ENCODE measurements around the gene RPUSD2. TPM values are rescaled to one million over a fixed set of nuclear protein-coding genes. Genes with fewer than 3 reads are reported as not detected.
A peak's percentile ranks its signal among the peaks of the same experiment; 100 is the strongest.

Gene RPUSD2
- polyA plus RNA-seq, 1 donor (not counting 4 experiments of a cell fraction or from before 2014, with no cell fraction given): 8.0 TPM

GRCh38 chr15:40545457-40545856 is 23.6 kb upstream of the RPUSD2 start:
- dilution Hi-C loops (cut with MboI; ENCODE audit: extremely low pct_ligation_motif_present, low sequenced_read_pairs): no loop called here
- Histone ChIP-seq H3K4me1 (ENCODE audit: control insufficient read depth, extremely low read depth, insufficient read depth, low read length) (no peaks in the 10 kb centered on the region), H4K20me1 (ENCODE audit: control insufficient read depth, extremely low read depth, insufficient read depth, low read length) (no peaks in the 10 kb centered on the region), H2AFZ (ENCODE audit: control insufficient read depth, low read length) (no peak overlapping the region), H3K79me2 (ENCODE audit: control insufficient read depth, insufficient read depth, low read length) (no peaks in the 10 kb centered on the region), H3K9me1 (ENCODE audit: control insufficient read depth, extremely low read depth, insufficient read depth, low read length) (peaks cover 2% of the 10 kb centered on the region), H3K4me2 (ENCODE audit: control insufficient read depth, extremely low read depth, insufficient read depth, low read depth, low read length) (no peak overlapping the region), H3K36me3 (ENCODE audit: control insufficient read depth in 2 of 2, extremely low read depth in 1 of 2, insufficient read depth in 2 of 2, low read length in 2 of 2) (peaks cover 2 to 5% of the 10 kb centered on the region in 2 experiments), H3K9ac (ENCODE audit: control insufficient read depth, extremely low read depth, insufficient read depth, low read length) (no peak overlapping the region), H3K9me3 (ENCODE audit: control insufficient read depth, low read depth, low read length) (no peaks in the 10 kb centered on the region), H3K27ac (ENCODE audit: control insufficient read depth, insufficient read depth, low read length) (no peak overlapping the region), H3K4me3 (ENCODE audit: control insufficient read depth in 2 of 3, extremely low read depth in 1 of 3, insufficient read depth in 2 of 3, low read depth in 1 of 3, low read length in 3 of 3) (no peak overlapping the region), H3K27me3 (ENCODE audit: control insufficient read depth, extremely low read depth, insufficient read depth, low read length) (no peaks in the 10 kb centered on the region)
- TF ChIP-seq CTCF (optimal IDR thresholded peaks at IDR 0.05 in 1 of 3, IDR thresholded peaks at IDR 0.05 in 1 of 3, conservative IDR thresholded peaks at IDR 0.05 in 1 of 3; ENCODE audit: extremely low read depth in 1 of 3, insufficient read depth in 2 of 3, low read length in 3 of 3) (peak in 1 of 3 experiments; percentile 19), EZH2 (IDR thresholded peaks at IDR 0.05; ENCODE audit: low read length) (no peak)
- no peak for FAIRE-seq
- no peak for DNase-seq (ENCODE audit: low read depth, low spot score)

GRCh38 chr15:40548610-40549009 is 20.5 kb upstream of the RPUSD2 start:
- dilution Hi-C loops (cut with MboI; ENCODE audit: extremely low pct_ligation_motif_present, low sequenced_read_pairs): no loop called here
- H3K27me3 ChIP-seq (ENCODE audit: control insufficient read depth, extremely low read depth, insufficient read depth, low read length): no peaks in the 10 kb centered on the region
- no peaks in the 10 kb centered on the region for H3K4me1 ChIP-seq (ENCODE audit: control insufficient read depth, extremely low read depth, insufficient read depth, low read length)
- FAIRE-seq: no peak
- no peak overlapping the region for H3K9ac ChIP-seq (ENCODE audit: control insufficient read depth, extremely low read depth, insufficient read depth, low read length)
- peaks cover 4 to 5% of the 10 kb centered on the region in 2 experiments for H3K36me3 ChIP-seq (ENCODE audit: control insufficient read depth in 2 of 2, extremely low read depth in 1 of 2, insufficient read depth in 2 of 2, low read length in 2 of 2)
- no peak overlapping the region for H2AFZ ChIP-seq (ENCODE audit: control insufficient read depth, low read length)
- TF ChIP-seq EZH2 (IDR thresholded peaks at IDR 0.05; ENCODE audit: low read length) (no peak), CTCF (optimal IDR thresholded peaks at IDR 0.05 in 1 of 3, IDR thresholded peaks at IDR 0.05 in 1 of 3, conservative IDR thresholded peaks at IDR 0.05 in 1 of 3; ENCODE audit: extremely low read depth in 1 of 3, insufficient read depth in 2 of 3, low read length in 3 of 3) (no peak)
- H3K9me1 ChIP-seq (ENCODE audit: control insufficient read depth, extremely low read depth, insufficient read depth, low read length): peaks cover 2% of the 10 kb centered on the region
- no peaks in the 10 kb centered on the region for H3K79me2 ChIP-seq (ENCODE audit: control insufficient read depth, insufficient read depth, low read length)
- H3K27ac ChIP-seq (ENCODE audit: control insufficient read depth, insufficient read depth, low read length): no peak overlapping the region
- H3K4me3 ChIP-seq (ENCODE audit: control insufficient read depth in 2 of 3, extremely low read depth in 1 of 3, insufficient read depth in 2 of 3, low read depth in 1 of 3, low read length in 3 of 3): no peak overlapping the region
- no peaks in the 10 kb centered on the region for H4K20me1 ChIP-seq (ENCODE audit: control insufficient read depth, extremely low read depth, insufficient read depth, low read length)
- no peak for DNase-seq (ENCODE audit: low read depth, low spot score)
- H3K9me3 ChIP-seq (ENCODE audit: control insufficient read depth, low read depth, low read length): no peaks in the 10 kb centered on the region
- H3K4me2 ChIP-seq (ENCODE audit: control insufficient read depth, extremely low read depth, insufficient read depth, low read depth, low read length): no peak overlapping the region

All from keratinocyte (primary cell).